A549 (cell line): ENCODE data around the gene ABCB6. TPM values are rescaled to one million over a fixed set of nuclear protein-coding genes. Genes with fewer than 3 reads are reported as not detected.

Experiments used
- ATAC-seq, 2 experiments: fragments of 200-7000 bp in 1 of 2; fragments of >200 bp in 1 of 2; cut with Nextera tagmentation in 1 of 2; cut with Tn5 transposase in 1 of 2; 3 replicates each; pipeline versions ENCODE4 v1.8.0 to v1.9.1; 2018 to 2020; ENCODE audit warnings: mild to moderate bottlenecking in 1 of 2, moderate library complexity in 1 of 2
- CTCF ChIA-PET: fragments of 300-600 bp; sonication (Branson Sonifier 250); formaldehyde crosslinking; extraction: SDS; loops from one replicate; lab custom pipeline; 2021; ENCODE audit warnings: antibody characterized with exemption, inconsistent platforms; lab: Yijun Ruan, JAX
- POLR2A ChIA-PET: fragments of 350-600 bp; formaldehyde crosslinking; extraction: SDS; loops from one replicate; lab custom pipeline; 2021; ENCODE audit warnings: antibody characterized with exemption, inconsistent platforms; lab: Yijun Ruan, JAX
- DNase-seq, 2 experiments: peaks; one replicate each; pipeline versions ENCODE4 v3.0.0 to v3.0.0-alpha.2; 2011 to 2016; ENCODE audit warnings: low read depth in 1 of 2, low spot score in 1 of 2
- FAIRE-seq: peaks from 2 replicates; lab custom pipeline; 2011; peaks lifted over from hg19 to GRCh38; lab: Jason Lieb, UNC
- H3K27ac ChIP-seq, 2 experiments: fragments of >200 bp; sonication (Bioruptor Twin); formaldehyde crosslinking; 3 replicates each; pipeline ENCODE4 v1.5.1; 2016 to 2017
- H3K4me1 ChIP-seq: fragments of >200 bp; sonication (Bioruptor Twin); formaldehyde crosslinking; 3 replicates; pipeline ENCODE4 v1.6.1; 2016
- H3K4me2 ChIP-seq: fragments of >200 bp; sonication (Bioruptor Twin); formaldehyde crosslinking; 3 replicates; pipeline ENCODE4 v1.6.1; 2016
- H3K4me3 ChIP-seq: fragments of >200 bp; sonication (Bioruptor Twin); formaldehyde crosslinking; 3 replicates; pipeline ENCODE4 v1.5.1; 2016
- H3K9me3 ChIP-seq: fragments of >200 bp; sonication (Bioruptor Twin); formaldehyde crosslinking; 3 replicates; pipeline ENCODE4 v1.6.1; 2016
- BHLHE40 ChIP-seq: IDR thresholded peaks from 2 replicates; pipeline ENCODE4 v1.6.1; 2012; ENCODE audit warnings: low read depth, low read length, inconsistent platforms
- CBX2 ChIP-seq: fragments of 200-600 bp; sonication (generic); IDR thresholded peaks from 2 replicates; pipeline ENCODE4 v1.6.1; 2016; ENCODE audit warnings: low read depth, mild to moderate bottlenecking, borderline replicate concordance
- CEBPB ChIP-seq, 2 experiments: fragments of >200 bp in 1 of 2; sonication (Bioruptor Twin) in 1 of 2; formaldehyde crosslinking in 1 of 2; IDR thresholded peaks; 2 replicates each; pipeline ENCODE4 v1.6.1; 2012 to 2016
- EP300 ChIP-seq, 2 experiments: fragments of >200 bp; sonication (Bioruptor Twin); formaldehyde crosslinking; IDR thresholded peaks; 2 replicates in 1 of 2; 3 replicates in 1 of 2; pipeline ENCODE4 v1.6.1; 2016 to 2017
- FOSL2 ChIP-seq, 2 experiments: fragments of 450-650 bp in 1 of 2; fragments of >200 bp in 1 of 2; sonication (Bioruptor Twin) in 1 of 2; formaldehyde crosslinking; IDR thresholded peaks; 2 replicates each; pipeline versions ENCODE4 v1.5.0 to v1.6.1; 2016 to 2020; ENCODE audit warnings: mild to moderate bottlenecking in 1 of 2, moderate library complexity in 1 of 2
- GATA3 ChIP-seq: IDR thresholded peaks from 2 replicates; pipeline ENCODE4 v1.6.1; 2012; ENCODE audit warnings: borderline replicate concordance
- HMGXB4 ChIP-seq: fragments of 250-450 bp; sonication (Bioruptor Pico); IDR thresholded peaks from 2 replicates; pipeline ENCODE4 v1.5.0; 2021; ENCODE audit warnings: mild to moderate bottlenecking, moderate library complexity, borderline replicate concordance
- HOXA7 ChIP-seq: fragments of 250-450 bp; sonication (Bioruptor Pico); IDR thresholded peaks from 2 replicates; pipeline ENCODE4 v1.5.0; 2020; ENCODE audit warnings: mild to moderate bottlenecking, moderate library complexity
- HOXB13 ChIP-seq: fragments of 250-450 bp; sonication (Bioruptor Pico); IDR thresholded peaks from 2 replicates; pipeline ENCODE4 v1.5.0; 2020; ENCODE audit warnings: low read depth, mild to moderate bottlenecking, moderate library complexity
- HOXB5 ChIP-seq: fragments of 250-450 bp; sonication (Bioruptor Pico); IDR thresholded peaks from 2 replicates; pipeline ENCODE4 v1.5.0; 2020; ENCODE audit warnings: mild to moderate bottlenecking, moderate library complexity
- JUN ChIP-seq, 2 experiments: fragments of >200 bp; sonication (Bioruptor Twin); formaldehyde crosslinking; IDR thresholded peaks; 2 replicates in 1 of 2; 3 replicates in 1 of 2; pipeline ENCODE4 v1.6.1; 2016 to 2017
- JUNB ChIP-seq: fragments of >200 bp; sonication (Bioruptor Twin); formaldehyde crosslinking; IDR thresholded peaks from 2 replicates; pipeline ENCODE4 v1.6.1; 2016
- KDM1A ChIP-seq: fragments of 200-600 bp; sonication (generic); IDR thresholded peaks from 2 replicates; pipeline ENCODE4 v1.6.1; 2016; ENCODE audit warnings: low read depth, mild to moderate bottlenecking
- MAFK ChIP-seq: fragments of 450-650 bp; IDR thresholded peaks from 2 replicates; pipeline ENCODE4 v1.6.1; 2014; ENCODE audit not compliant: partially characterized antibody
- MAX ChIP-seq: IDR thresholded peaks from 2 replicates; pipeline ENCODE4 v1.6.1; 2012
- MAZ ChIP-seq: fragments of 150-350 bp; IDR thresholded peaks from 2 replicates; pipeline ENCODE4 v1.6.1; 2014; ENCODE audit warnings: antibody characterized with exemption, low read depth, low read length, borderline replicate concordance
- MYC ChIP-seq: IDR thresholded peaks from 2 replicates; pipeline ENCODE4 v1.6.1; 2012; ENCODE audit warnings: mild to moderate bottlenecking, inconsistent platforms, low read length, improper control_type of control experiment, borderline replicate concordance
- NR3C1 ChIP-seq: fragments of >200 bp; sonication (Bioruptor Twin); formaldehyde crosslinking; IDR thresholded peaks from 3 replicates; pipeline ENCODE4 v1.6.1; 2017
- PBX3 ChIP-seq: IDR thresholded peaks from 2 replicates; pipeline ENCODE4 v1.6.1; 2012
- PHF8 ChIP-seq: fragments of 200-600 bp; sonication (generic); IDR thresholded peaks from 2 replicates; pipeline ENCODE4 v1.6.1; 2016; ENCODE audit warnings: low read depth, mild to moderate bottlenecking, antibody characterized with exemption, moderate library complexity, borderline replicate concordance
- POLR2A ChIP-seq: IDR thresholded peaks from 2 replicates; pipeline ENCODE4 v1.6.1; 2012; ENCODE audit warnings: mild to moderate bottlenecking, low read length
- RARB ChIP-seq: fragments of 250-450 bp; sonication (Bioruptor Pico); IDR thresholded peaks from 2 replicates; pipeline ENCODE4 v1.8.0; 2021; ENCODE audit warnings: mild to moderate bottlenecking, moderate library complexity
- RCOR1 ChIP-seq: fragments of 150-350 bp; IDR thresholded peaks from 2 replicates; pipeline ENCODE4 v1.6.1; 2014; ENCODE audit warnings: antibody characterized with exemption, low read length, low read depth
- REST ChIP-seq: fragments of 200-600 bp; sonication (generic); IDR thresholded peaks from 2 replicates; pipeline ENCODE4 v1.6.1; 2016; ENCODE audit warnings: antibody characterized with exemption, mild to moderate bottlenecking, moderate library complexity
- RFX5 ChIP-seq: fragments of 450-650 bp; IDR thresholded peaks from 2 replicates; pipeline ENCODE4 v1.7.1; 2014; ENCODE audit warnings: antibody characterized with exemption, mild to moderate bottlenecking, moderate library complexity
- SREBF2 ChIP-seq: fragments of 450-650 bp; IDR thresholded peaks from 2 replicates; pipeline ENCODE4 v1.6.1; 2014; ENCODE audit warnings: mild to moderate bottlenecking, moderate library complexity
- TP53 ChIP-seq: fragments of 250-450 bp; sonication (Bioruptor Pico); IDR thresholded peaks from 2 replicates; pipeline ENCODE4 v1.5.0; 2021; ENCODE audit warnings: mild to moderate bottlenecking, moderate library complexity
- ZC3H11A ChIP-seq: fragments of 450-650 bp; IDR thresholded peaks from 2 replicates; pipeline ENCODE4 v1.6.1; 2014; ENCODE audit warnings: antibody characterized with exemption, mild to moderate bottlenecking
- ZFP36 ChIP-seq: fragments of 450-650 bp; IDR thresholded peaks from 2 replicates; pipeline ENCODE4 v1.6.1; 2014; ENCODE audit warnings: borderline replicate concordance; ENCODE audit not compliant: partially characterized antibody
- ZSCAN20 ChIP-seq: fragments of 250-450 bp; sonication (Bioruptor Pico); IDR thresholded peaks from 2 replicates; pipeline ENCODE4 v1.8.0; 2022; ENCODE audit warnings: mild to moderate bottlenecking, moderate library complexity
- WGBS: methylation state at CpG from one replicate; pipeline ENCODE4 v1.1.6; 2017; ENCODE audit errors: missing lambda C conversion rate; 5-methylcytosine and 5-hydroxymethylcytosine counted together
- polyA plus RNA-seq, 4 experiments: library from polyadenylated mRNA; depleted of rRNA in 3 of 4; stranded (reverse); fragments of >200 nt; fragmentation: RNase III in 1 of 4; extraction: RNeasy Plus Mini Kit Qiagen cat#74134 plus additional on column Dnase treatment in 1 of 4; gene quantifications; 2 replicates in 3 of 4; 3 replicates in 1 of 4; pipeline ENCODE4 v1.2.3, GENCODE V29; 2011 to 2017
- TF ChIP-seq, protein P1 (sequence below): IDR thresholded peaks from 2 replicates; pipeline ENCODE4 v1.6.1; 2012; ENCODE audit warnings: low read depth, borderline replicate concordance
- TF ChIP-seq, protein P2 (sequence below): fragments of 150-350 bp; IDR thresholded peaks from 2 replicates; pipeline ENCODE4 v1.6.1; 2014; ENCODE audit warnings: low read depth, mild to moderate bottlenecking, low read length

Gene ABCB6
- polyA plus RNA-seq, 2 of the 4 experiments (the other 2 are of a cell fraction) = 51.3 to 62.5 TPM

GRCh38 chr2:219229305-219230058 lies 10.7 kb upstream of the ABCB6 start, which contains the start of the genes ANKZF1 and ATG9A:
ANKZF1 (plus strand) TSS chr2:219229806; CDS start chr2:219230258, 452 bp downstream.
ATG9A (minus strand) TSS chr2:219229636; CDS start chr2:219228024, 1,612 bp downstream.
- ChIA-PET POLR2A (interaction anchor here (0.7 to 2.6 kb wide), 14 partner anchors 8 to 171 kb away, joined by 3 to 19 read pairs (median 5); partner anchors contain the start of genes DNAJB2, GLB1L, STK16 and TUBA4A), CTCF (interaction anchor here (0.8 to 9.4 kb wide), 14 partner anchors 9 to 137 kb away, joined by 3 to 86 read pairs (median 4); partner anchors contain the start of genes DNAJB2 and TUBA4A)
- H3K27ac ChIP-seq = peak within 1 kb of the TSS; percentile 82 to 95
- H3K4me1 ChIP-seq = peaks cover 19% of the 10 kb centered on the region
- under 1% methylated on average over 29 of the region's 80 CpGs for WGBS
- H3K4me3 ChIP-seq = peak within 1 kb of the TSS; percentile 85
- no peak for FAIRE-seq
- DNase-seq = peak; percentile 97 to 99
- peak; percentile 96 to 99 for ATAC-seq
- no peaks in the 10 kb centered on the region for H3K9me3 ChIP-seq
- H3K4me2 ChIP-seq = peak within 1 kb of the TSS; percentile 98
- TF ChIP-seq PHF8 = peak; percentile 88
- TF ChIP-seq, protein P1, sequence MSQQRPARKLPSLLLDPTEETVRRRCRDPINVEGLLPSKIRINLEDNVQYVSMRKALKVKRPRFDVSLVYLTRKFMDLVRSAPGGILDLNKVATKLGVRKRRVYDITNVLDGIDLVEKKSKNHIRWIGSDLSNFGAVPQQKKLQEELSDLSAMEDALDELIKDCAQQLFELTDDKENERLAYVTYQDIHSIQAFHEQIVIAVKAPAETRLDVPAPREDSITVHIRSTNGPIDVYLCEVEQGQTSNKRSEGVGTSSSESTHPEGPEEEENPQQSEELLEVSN = 0 out of 2 replicates have a peak, but pooled peaks have one; percentile 9
- TF ChIP-seq JUNB = no peak
- no peak for TF ChIP-seq HMGXB4
- TF ChIP-seq RARB (CRISPR knock-in tag) = no peak
- TF ChIP-seq REST = no peak
- no peak for TF ChIP-seq EP300 (IDR thresholded peaks at IDR 0.05)
- TF ChIP-seq ZC3H11A = no peak
- no peak for TF ChIP-seq KDM1A
- no peak for TF ChIP-seq MAFK
- TF ChIP-seq HOXB13 = 0 out of 2 replicates have a peak, but pooled peaks have one; percentile 57
- TF ChIP-seq RFX5 = peak; percentile 60; the same call in 1 of the 2 replicates
- 0 out of 2 replicates have a peak, but pooled peaks have one; percentile 23 for TF ChIP-seq MYC
- TF ChIP-seq POLR2A = peak; percentile 53
- no peak for TF ChIP-seq MAZ
- peak; percentile 78; the same call in 1 of the 2 replicates for TF ChIP-seq HOXB5 (CRISPR knock-in tag)
- no peak; the same call in 1 of the 2 replicates for TF ChIP-seq ZSCAN20
- TF ChIP-seq, protein P2, sequence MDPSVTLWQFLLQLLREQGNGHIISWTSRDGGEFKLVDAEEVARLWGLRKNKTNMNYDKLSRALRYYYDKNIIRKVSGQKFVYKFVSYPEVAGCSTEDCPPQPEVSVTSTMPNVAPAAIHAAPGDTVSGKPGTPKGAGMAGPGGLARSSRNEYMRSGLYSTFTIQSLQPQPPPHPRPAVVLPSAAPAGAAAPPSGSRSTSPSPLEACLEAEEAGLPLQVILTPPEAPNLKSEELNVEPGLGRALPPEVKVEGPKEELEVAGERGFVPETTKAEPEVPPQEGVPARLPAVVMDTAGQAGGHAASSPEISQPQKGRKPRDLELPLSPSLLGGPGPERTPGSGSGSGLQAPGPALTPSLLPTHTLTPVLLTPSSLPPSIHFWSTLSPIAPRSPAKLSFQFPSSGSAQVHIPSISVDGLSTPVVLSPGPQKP = no peak
- no peak for TF ChIP-seq BHLHE40
- peak; percentile 49 to 65; a peak in 2 of 5 replicates for TF ChIP-seq JUN (IDR thresholded peaks at IDR 0.05)
- TF ChIP-seq CBX2 = no peak
- TF ChIP-seq FOSL2 (IDR thresholded peaks at IDR 0.05) = no peak
- peak; percentile 0; the same call in 1 of the 2 replicates for TF ChIP-seq FOSL2 (CRISPR knock-in tag; IDR thresholded peaks at IDR 0.05)
- TF ChIP-seq RCOR1 = no peak
- peak; percentile 52 for TF ChIP-seq MAX
- no peak for TF ChIP-seq TP53
- TF ChIP-seq NR3C1 = no peak
- no peak for TF ChIP-seq HOXA7 (CRISPR knock-in tag)
- TF ChIP-seq PBX3 = peak; percentile 99
- TF ChIP-seq ZFP36 = no peak
- TF ChIP-seq GATA3 = 0 out of 2 replicates have a peak, but pooled peaks have one; percentile 1
- TF ChIP-seq CEBPB (IDR thresholded peaks at IDR 0.05) = peak; percentile 32 to 44; a peak in 2 of 4 replicates
- no peak for TF ChIP-seq SREBF2
